ENCODE measurements around the gene MAGEA12.
"Not testable (repeated sequence)": the region's sequence is repeated elsewhere in the genome, so short reads cannot be mapped to it uniquely, and the experiment has no call there.

MAGEA12 gene

DNA sequence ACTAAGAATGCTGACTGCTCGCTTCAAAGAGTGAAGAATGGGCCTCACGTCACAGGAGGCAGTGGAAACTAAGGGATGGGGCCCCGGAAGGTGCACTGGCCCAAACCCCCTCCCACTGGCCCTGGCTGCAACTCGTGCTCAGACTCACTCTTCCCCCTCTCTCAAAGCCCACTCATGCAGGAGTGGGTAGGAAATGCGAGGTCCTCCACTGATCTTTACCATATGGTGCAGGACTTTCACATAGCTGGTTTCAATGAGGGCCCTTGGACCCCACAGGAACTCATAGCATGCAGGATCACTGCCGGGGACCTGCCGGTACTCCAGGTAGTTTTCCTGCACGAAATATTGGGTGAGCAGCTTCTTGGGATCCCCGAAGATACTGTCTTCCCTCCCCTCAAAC lies 33.0 kb downstream of the MAGEA12 start:
- not testable (repeated sequence) for DNase-seq (ENCODE audit: low read depth in 2 of 2)

DNA sequence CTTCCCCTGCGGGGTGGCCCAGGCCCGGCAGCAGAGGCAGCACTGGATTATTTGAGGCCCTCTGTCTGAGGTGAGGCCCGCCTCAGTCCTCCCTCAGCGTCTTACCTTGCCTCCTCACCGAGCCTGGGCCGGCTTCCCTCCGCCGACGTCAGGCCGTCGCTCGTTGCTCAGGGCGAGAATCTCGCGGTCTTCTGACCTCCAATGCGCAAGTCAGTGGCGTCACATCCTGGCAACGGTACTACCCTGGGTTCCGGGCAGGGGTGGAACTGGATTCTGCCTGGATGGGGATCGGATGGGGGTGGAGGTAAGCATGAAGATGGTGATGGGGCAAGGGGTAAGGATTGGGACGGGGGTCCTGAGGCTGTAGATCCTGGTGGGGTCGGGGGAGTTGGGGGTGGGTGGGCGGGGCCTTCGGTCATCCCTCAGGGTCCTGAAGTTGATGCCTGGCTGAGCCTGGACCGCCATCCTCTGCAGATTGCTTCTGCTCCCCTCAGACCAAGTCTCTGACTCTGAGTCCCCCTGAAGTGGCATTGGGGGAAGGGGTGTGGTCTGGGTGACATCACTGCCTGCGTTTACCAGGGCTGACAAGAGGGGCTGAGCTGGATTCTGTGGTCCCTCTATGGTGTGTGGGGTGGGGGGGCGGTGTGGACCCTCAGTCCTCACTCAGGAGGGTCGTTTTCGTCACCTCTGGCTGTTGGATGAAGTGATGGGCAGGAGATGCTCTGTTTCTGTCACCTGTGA lies 36.2 kb downstream of the MAGEA12 start, which contains the start of gene MAGEA6:
Gene MAGEA6 (minus strand): TSS at position 141 of the 741 bp plus-strand sequence. CDS start 2,039 bp downstream, outside the sequence.
- not testable (repeated sequence) for DNase-seq (ENCODE audit: low read depth in 2 of 2)

DNA sequence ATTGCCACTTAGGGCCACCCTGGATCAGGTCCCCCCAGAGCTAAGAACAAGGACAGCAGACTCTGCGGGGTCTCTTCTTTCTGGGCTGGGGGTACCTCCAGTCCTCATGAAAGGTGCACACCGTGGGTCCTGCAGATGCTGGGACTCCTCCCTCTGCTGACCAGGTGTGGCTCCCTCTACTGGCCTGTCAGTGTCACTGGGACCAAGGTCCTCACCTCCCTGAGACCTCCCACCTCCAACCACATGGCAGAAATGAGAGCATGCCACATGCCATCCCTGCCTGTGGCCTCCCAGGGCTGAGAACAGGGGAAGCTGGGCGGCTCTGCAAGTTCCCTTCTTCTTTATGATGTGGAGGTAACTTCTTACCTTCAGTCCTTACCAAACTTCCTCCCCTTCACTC lies 53.5 kb downstream of the MAGEA12 start:
- not testable (repeated sequence) for DNase-seq (ENCODE audit: low read depth in 2 of 2)

All from stimulated activated CD8-positive, alpha-beta memory T cell treated with anti-CD3 and anti-CD28 coated beads, Interleukin-15, amount 100 ng/mL, for 4 hours (primary cell).